HCT116 (cell line): ENCODE data around the gene HAO1. TPM values are rescaled to one million over a fixed set of nuclear protein-coding genes. Genes with fewer than 3 reads are reported as not detected.

Source experiments
- ATAC-seq: fragments of 200-7000 bp; cut with Tn5 transposase; 2 replicates; pipeline ENCODE4 v1.9.1; 2020; ENCODE audit warnings: mild to moderate bottlenecking, moderate library complexity
- BruUV-seq: library from RNA; stranded (reverse); fragments of 400-500 nt; replicated peaks from 2 replicates; lab custom pipeline; 2021; lab: Mats Ljungman, UMichigan
- CTCF ChIA-PET: fragments of 300-600 bp; sonication (Branson Sonifier 250); formaldehyde crosslinking; loops from one replicate; lab custom pipeline; 2021; ENCODE audit warnings: antibody characterized with exemption; lab: Charles Lee
- POLR2A ChIA-PET: fragments of 300-600, 350-600 bp; sonication (Branson Sonifier 250); formaldehyde crosslinking; loops from one replicate; lab custom pipeline; 2021; ENCODE audit warnings: antibody characterized with exemption; lab: Charles Lee
- RAD21 ChIA-PET, 2 experiments: fragments of 300-600 bp; sonication (Branson Sonifier 250); formaldehyde crosslinking; loops; one replicate each; lab custom pipeline; 2023; ENCODE audit warnings: low total read pairs in 2 of 2; ENCODE audit not compliant: uncharacterized antibody in 2 of 2, unreplicated experiment in 2 of 2, low non-redundant PET in 1 of 2; lab: Charles Lee
- DNase-seq: peaks from one replicate; pipeline ENCODE4 v3.0.0-alpha.2; 2010; ENCODE audit warnings: low read depth, low spot score
- H2AFZ ChIP-seq: fragments of 200-600 bp; shearing (Covaris generic), sonication (generic); 2 replicates; pipeline ENCODE4 v1.6.1; 2017; ENCODE audit warnings: low read depth, mixed run types, mixed read lengths, antibody characterized with exemption, low read length; ENCODE audit not compliant: poor library complexity, severe bottlenecking
- H3K27ac ChIP-seq: 2 replicates; pipeline ENCODE4 v1.5.1; 2012; ENCODE audit warnings: low read depth, low read length
- H3K27me3 ChIP-seq: fragments of 200-600 bp; sonication (generic); 2 replicates; pipeline ENCODE4 v1.6.1; 2016; ENCODE audit warnings: mixed run types, low read length, mixed read lengths; ENCODE audit not compliant: insufficient read depth
- H3K36me3 ChIP-seq, 2 experiments: fragments of 200-500 bp in 1 of 2; fragments of 200-600 bp in 1 of 2; sonication (Bioruptor generic) in 1 of 2; sonication (generic) in 1 of 2; 2 replicates each; pipeline versions ENCODE4 v1.5.1 to v1.6.1; 2014 to 2016; ENCODE audit warnings: low read length in 2 of 2, inconsistent platforms in 1 of 2, mixed read lengths in 1 of 2, mixed run types in 1 of 2; ENCODE audit not compliant: insufficient read depth in 2 of 2, control insufficient read depth in 1 of 2
- H3K4me1 ChIP-seq, 2 experiments: fragments of 200-600 bp in 1 of 2; sonication (generic) in 1 of 2; 2 replicates each; pipeline versions ENCODE4 v1.5.1 to v1.6.1; 2012 to 2017; ENCODE audit warnings: low read length in 2 of 2, inconsistent platforms in 1 of 2, mild to moderate bottlenecking in 1 of 2, mixed read lengths in 1 of 2, mixed run types in 1 of 2, moderate library complexity in 1 of 2; ENCODE audit not compliant: insufficient read depth in 2 of 2, control insufficient read depth in 1 of 2
- H3K4me2 ChIP-seq: fragments of 200-600 bp; sonication (generic); 2 replicates; pipeline ENCODE4 v1.6.1; 2017; ENCODE audit warnings: mixed run types, low read length, mixed read lengths
- H3K4me3 ChIP-seq, 2 experiments: fragments of 200-600 bp in 1 of 2; sonication (generic) in 1 of 2; replicated peaks in 1 of 2; 2 replicates each; pipeline ENCODE4 v1.5.1; 2011 to 2016; ENCODE audit warnings: low read length in 2 of 2, control low read depth in 1 of 2, low read depth in 1 of 2, mild to moderate bottlenecking in 1 of 2, mixed read lengths in 1 of 2, mixed run types in 1 of 2
- H3K79me2 ChIP-seq: fragments of 200-600 bp; sonication (generic); 2 replicates; pipeline ENCODE4 v1.6.1; 2017; ENCODE audit warnings: mild to moderate bottlenecking, mixed run types, low read length, moderate library complexity, mixed read lengths; ENCODE audit not compliant: insufficient read depth
- H3K9ac ChIP-seq: fragments of 200-600 bp; sonication (generic); 2 replicates; pipeline ENCODE4 v1.6.1; 2016; ENCODE audit warnings: low read length, mixed read lengths
- H3K9me2 ChIP-seq: fragments of 200-600 bp; sonication (generic), shearing (Covaris generic); 2 replicates; pipeline ENCODE4 v1.6.1; 2017; ENCODE audit warnings: mixed run types, mild to moderate bottlenecking, moderate library complexity; ENCODE audit not compliant: insufficient read depth
- H3K9me3 ChIP-seq, 2 experiments: fragments of 200-500 bp in 1 of 2; fragments of 200-600 bp in 1 of 2; sonication (Bioruptor generic) in 1 of 2; sonication (generic) in 1 of 2; 2 replicates each; pipeline ENCODE4 v1.6.1; 2014 to 2017; ENCODE audit warnings: low read length in 2 of 2, mixed read lengths in 2 of 2, inconsistent platforms in 1 of 2, low read depth in 1 of 2, mild to moderate bottlenecking in 1 of 2, mixed run types in 1 of 2, moderate library complexity in 1 of 2; ENCODE audit not compliant: control insufficient read depth in 1 of 2, insufficient read depth in 1 of 2
- H4K20me1 ChIP-seq: fragments of 200-600 bp; sonication (generic), shearing (Covaris generic); 2 replicates; pipeline ENCODE4 v1.6.1; 2017; ENCODE audit warnings: mixed run types, mild to moderate bottlenecking, moderate library complexity; ENCODE audit not compliant: insufficient read depth
- CBX3 ChIP-seq: IDR thresholded peaks from 2 replicates; pipeline ENCODE4 v1.6.1; 2012; ENCODE audit warnings: low read depth
- EGR1 ChIP-seq: IDR thresholded peaks from 2 replicates; pipeline ENCODE4 v1.6.1; 2012; ENCODE audit warnings: low read depth
- EZH2 ChIP-seq: fragments of 200-600 bp; sonication (generic); IDR thresholded peaks from 2 replicates; pipeline ENCODE4 v1.6.1; 2017; ENCODE audit warnings: antibody characterized with exemption, mixed run types
- EZH2phosphoT487 ChIP-seq: fragments of 200-600 bp; IDR thresholded peaks from 2 replicates; pipeline ENCODE4 v1.6.1; 2018; ENCODE audit warnings: antibody characterized with exemption, borderline replicate concordance
- FOSL1 ChIP-seq: IDR thresholded peaks from 2 replicates; pipeline ENCODE4 v1.6.1; 2012; ENCODE audit warnings: low read depth
- MAX ChIP-seq: IDR thresholded peaks from 2 replicates; pipeline ENCODE4 v1.6.1; 2012
- POLR2A ChIP-seq: IDR thresholded peaks from 2 replicates; pipeline ENCODE4 v1.7.0; 2011; ENCODE audit warnings: borderline replicate concordance; ENCODE audit not compliant: insufficient read depth, insufficient read length; ENCODE audit errors: extremely low read depth
- POLR2AphosphoS5 ChIP-seq: IDR thresholded peaks from 2 replicates; pipeline ENCODE4 v1.6.1; 2011; ENCODE audit warnings: mild to moderate bottlenecking, low read depth, low read length, moderate library complexity
- RAD21 ChIP-seq: IDR thresholded peaks from 2 replicates; pipeline ENCODE4 v1.6.1; 2012; ENCODE audit warnings: low read depth, mild to moderate bottlenecking
- SIN3A ChIP-seq: IDR thresholded peaks from 2 replicates; pipeline ENCODE4 v1.6.1; 2012; ENCODE audit warnings: low read depth
- SP1 ChIP-seq: IDR thresholded peaks from 2 replicates; pipeline ENCODE4 v1.6.1; 2012; ENCODE audit warnings: low read depth
- SRF ChIP-seq: IDR thresholded peaks from 2 replicates; pipeline ENCODE4 v1.6.1; 2012; ENCODE audit warnings: low read depth
- TCF7L2 ChIP-seq: IDR thresholded peaks from 2 replicates; pipeline ENCODE4 v1.7.0; 2011; ENCODE audit warnings: borderline replicate concordance, inconsistent platforms; ENCODE audit not compliant: insufficient read depth, insufficient read length; ENCODE audit errors: extremely low read depth
- ZBTB33 ChIP-seq: IDR thresholded peaks from 2 replicates; pipeline ENCODE4 v1.6.1; 2011; ENCODE audit warnings: mild to moderate bottlenecking, low read length, moderate library complexity; ENCODE audit not compliant: insufficient replicate concordance; ENCODE audit errors: extremely low read depth
- intact Hi-C: fragments of 100-400 bp; cut with micrococcal nuclease; formaldehyde crosslinking; loops from 2 replicates; pipeline ENCODE4 v1.10.0; 2022
- total RNA-seq: library from RNA; stranded (reverse); gene quantifications from one replicate; pipeline ENCODE4 v1.2.1, GENCODE V29; 2021; ENCODE audit not compliant: unreplicated experiment
- TF ChIP-seq, protein P1 (sequence below), 3 experiments: fragments of 200-600 bp in 1 of 3; sonication (generic) in 1 of 3; IDR thresholded peaks in 2 of 3; conservative IDR thresholded peaks in 1 of 3; 2 replicates each; pipeline ENCODE4 v1.5.1; 2012 to 2017; ENCODE audit warnings: low read depth in 2 of 3, low read length in 2 of 3, antibody characterized with exemption in 1 of 3, borderline replicate concordance in 1 of 3, control low read depth in 1 of 3, mild to moderate bottlenecking in 1 of 3, mixed read lengths in 1 of 3, mixed run types in 1 of 3, moderate library complexity in 1 of 3; ENCODE audit not compliant: insufficient read depth in 1 of 3
- TF ChIP-seq, protein P2 (sequence below): IDR thresholded peaks from 2 replicates; pipeline ENCODE4 v1.6.1; 2012

HAO1 gene
- total RNA-seq, 1 experiment from 2014 or later = 0.12 TPM

DNA sequence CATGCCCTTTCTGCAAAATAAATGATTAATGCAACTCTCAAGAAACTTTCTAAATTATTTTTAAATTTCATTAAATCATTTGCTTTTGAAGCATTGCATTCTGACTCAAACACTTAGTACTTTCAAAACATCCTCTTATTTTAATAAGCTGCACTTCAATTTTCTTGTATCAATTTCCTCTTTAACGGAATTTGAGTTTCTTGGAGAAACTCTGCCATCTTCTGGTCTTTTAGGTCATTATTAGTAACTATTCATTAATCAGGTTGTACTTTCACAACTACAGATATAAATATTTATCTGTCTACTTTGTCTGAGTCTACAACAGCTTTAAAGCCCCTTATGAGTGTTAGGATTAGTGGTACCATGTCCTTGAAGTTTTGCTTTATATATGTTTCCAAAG, 49.1 kb upstream of the HAO1 start (continued):
- TF ChIP-seq, protein P1, sequence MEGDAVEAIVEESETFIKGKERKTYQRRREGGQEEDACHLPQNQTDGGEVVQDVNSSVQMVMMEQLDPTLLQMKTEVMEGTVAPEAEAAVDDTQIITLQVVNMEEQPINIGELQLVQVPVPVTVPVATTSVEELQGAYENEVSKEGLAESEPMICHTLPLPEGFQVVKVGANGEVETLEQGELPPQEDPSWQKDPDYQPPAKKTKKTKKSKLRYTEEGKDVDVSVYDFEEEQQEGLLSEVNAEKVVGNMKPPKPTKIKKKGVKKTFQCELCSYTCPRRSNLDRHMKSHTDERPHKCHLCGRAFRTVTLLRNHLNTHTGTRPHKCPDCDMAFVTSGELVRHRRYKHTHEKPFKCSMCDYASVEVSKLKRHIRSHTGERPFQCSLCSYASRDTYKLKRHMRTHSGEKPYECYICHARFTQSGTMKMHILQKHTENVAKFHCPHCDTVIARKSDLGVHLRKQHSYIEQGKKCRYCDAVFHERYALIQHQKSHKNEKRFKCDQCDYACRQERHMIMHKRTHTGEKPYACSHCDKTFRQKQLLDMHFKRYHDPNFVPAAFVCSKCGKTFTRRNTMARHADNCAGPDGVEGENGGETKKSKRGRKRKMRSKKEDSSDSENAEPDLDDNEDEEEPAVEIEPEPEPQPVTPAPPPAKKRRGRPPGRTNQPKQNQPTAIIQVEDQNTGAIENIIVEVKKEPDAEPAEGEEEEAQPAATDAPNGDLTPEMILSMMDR (IDR thresholded peaks at IDR 0.05 in 2 of 3, conservative IDR thresholded peaks at IDR 0.05 in 1 of 3; ENCODE audit: borderline replicate concordance in 1 of 3, insufficient read depth in 1 of 3, low read depth in 2 of 3, low read length in 2 of 3) = peak in 2 of 3 experiments; percentile 20 to 24; a peak in 3 of 6 replicates
- no peak for TF ChIP-seq POLR2AphosphoS5
- peak; percentile 30; the same call in 1 of the 2 replicates for TF ChIP-seq RAD21

GRCh38 chr20:7985916-7986315, 45.7 kb upstream of the HAO1 start:
- H3K27me3 ChIP-seq = no peaks in the 10 kb centered on the region
- H2AFZ ChIP-seq = no peak overlapping the region
- no peak overlapping the region for H3K9ac ChIP-seq
- H3K27ac ChIP-seq = no peak overlapping the region
- no peak overlapping the region for H3K4me3 ChIP-seq
- no TSS peak for BruUV-seq
- RAD21 ChIA-PET = no interaction called here
- no peak overlapping the region for H3K4me2 ChIP-seq
- H3K9me2 ChIP-seq = no peaks in the 10 kb centered on the region
- no peaks in the 10 kb centered on the region for H4K20me1 ChIP-seq
- no peaks in the 10 kb centered on the region for H3K4me1 ChIP-seq
- CTCF ChIA-PET = no interaction called here
- no peaks in the 10 kb centered on the region for H3K36me3 ChIP-seq
- no peak for DNase-seq
- ATAC-seq = no peak
- POLR2A ChIA-PET = no interaction called here
- no peaks in the 10 kb centered on the region for H3K79me2 ChIP-seq
- intact Hi-C loops = no loop called here
- H3K9me3 ChIP-seq = no peaks in the 10 kb centered on the region
- TF ChIP-seq CBX3 (no peak), MAX (no peak), SIN3A (no peak), EZH2 (no peak), SRF (no peak), EGR1 (no peak), TCF7L2 (no peak), POLR2A (no peak), SP1 (no peak), EZH2phosphoT487 (no peak), ZBTB33 (no peak), FOSL1 (no peak)
- TF ChIP-seq, protein P1 (IDR thresholded peaks at IDR 0.05 in 2 of 3, conservative IDR thresholded peaks at IDR 0.05 in 1 of 3; ENCODE audit: borderline replicate concordance in 1 of 3, insufficient read depth in 1 of 3, low read depth in 2 of 3, low read length in 2 of 3) = no peak
- TF ChIP-seq, protein P2, sequence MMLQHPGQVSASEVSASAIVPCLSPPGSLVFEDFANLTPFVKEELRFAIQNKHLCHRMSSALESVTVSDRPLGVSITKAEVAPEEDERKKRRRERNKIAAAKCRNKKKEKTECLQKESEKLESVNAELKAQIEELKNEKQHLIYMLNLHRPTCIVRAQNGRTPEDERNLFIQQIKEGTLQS = no peak
